GM18909 (cell line): ENCODE data around the gene NCBP1.
A peak's percentile ranks its signal among the peaks of the same experiment; 100 is the strongest.
"Not testable (repeated sequence)": the region's sequence is repeated elsewhere in the genome, so short reads cannot be mapped to it uniquely, and the experiment has no call there.

Source experiments
- ATAC-seq: cut with Tn5 transposase; IDR thresholded peaks from one replicate; pipeline ENCODE4 v1.9.1; 2021; ENCODE audit warnings: mild to moderate bottlenecking; ENCODE audit not compliant: unreplicated experiment, poor library complexity

NCBP1 gene

GRCh38 chr9:97666907-97667686, 33.5 kb downstream of the NCBP1 start:
- ATAC-seq: no peak

- no peak for ATAC-seq
Observed at GRCh38 chr9:97668485-97668884, 34.9 kb downstream of the NCBP1 start.

- ATAC-seq: no peak
Observed at GRCh38 chr9:97670586-97670985, 37.0 kb downstream of the NCBP1 start.

- ATAC-seq: no peak
Observed at GRCh38 chr9:97672403-97672802, 38.8 kb downstream of the NCBP1 start.

GRCh38 chr9:97673922-97674321, 40.3 kb downstream of the NCBP1 start:
- ATAC-seq: no peak

GRCh38 chr9:97675655-97676054, 42.0 kb downstream of the NCBP1 start:
- ATAC-seq: no peak

- no peak for ATAC-seq
Observed at GRCh38 chr9:97682242-97682641, 48.6 kb downstream of the NCBP1 start.

GRCh38 chr9:97688654-97689053, 55.0 kb downstream of the NCBP1 start:
- ATAC-seq: no peak

- no peak for ATAC-seq
Observed at GRCh38 chr9:97689401-97690180, 56.0 kb downstream of the NCBP1 start.

- ATAC-seq: no peak
Observed at GRCh38 chr9:97694769-97695168, 61.1 kb downstream of the NCBP1 start.

- ATAC-seq: no peak
Observed at GRCh38 chr9:97695390-97695789, 61.8 kb downstream of the NCBP1 start.

GRCh38 chr9:97695995-97696802, 62.6 kb downstream of the NCBP1 start:
- no peak for ATAC-seq

GRCh38 chr9:97696803-97697601, 63.4 kb downstream of the NCBP1 start, which contains the start of gene XPA:
Gene XPA, minus strand, starts transcription at chr9:97697340. Its CDS starts 48 bp downstream, at chr9:97697292.
- peak; percentile 88 for ATAC-seq

GRCh38 chr9:97697837-97698236, 64.2 kb downstream of the NCBP1 start:
- no peak for ATAC-seq

- no peak for ATAC-seq
Observed at GRCh38 chr9:97698865-97699264, 65.2 kb downstream of the NCBP1 start.

- ATAC-seq: not testable (repeated sequence)
Observed at GRCh38 chr9:97699281-97699680, 65.7 kb downstream of the NCBP1 start.

GRCh38 chr9:97699824-97700223, 66.2 kb downstream of the NCBP1 start:
- ATAC-seq: not testable (repeated sequence)

- no peak for ATAC-seq
Observed at GRCh38 chr9:97703437-97704344, 70.1 kb downstream of the NCBP1 start.

GRCh38 chr9:97704345-97704677, 70.7 kb downstream of the NCBP1 start:
- ATAC-seq: no peak
